Astrocyte (in vitro differentiated cells and primary cell): ENCODE data around the gene NFATC1.

Experiments used
- EZH2 ChIP-seq: IDR thresholded peaks from 2 replicates; pipeline ENCODE4 v1.6.1; 2012; ENCODE audit warnings: mild to moderate bottlenecking, low read length, inconsistent platforms; ENCODE audit not compliant: insufficient read depth
- TF ChIP-seq, protein P1 (sequence below): IDR thresholded peaks from 2 replicates; pipeline ENCODE4 v1.5.1; 2011; ENCODE audit warnings: low read depth, mild to moderate bottlenecking, inconsistent platforms, low read length, moderate library complexity; ENCODE audit not compliant: insufficient read depth

GRCh38 chr18:79494936-79495335, 99.2 kb downstream of the NFATC1 start:
- TF ChIP-seq, protein P1, sequence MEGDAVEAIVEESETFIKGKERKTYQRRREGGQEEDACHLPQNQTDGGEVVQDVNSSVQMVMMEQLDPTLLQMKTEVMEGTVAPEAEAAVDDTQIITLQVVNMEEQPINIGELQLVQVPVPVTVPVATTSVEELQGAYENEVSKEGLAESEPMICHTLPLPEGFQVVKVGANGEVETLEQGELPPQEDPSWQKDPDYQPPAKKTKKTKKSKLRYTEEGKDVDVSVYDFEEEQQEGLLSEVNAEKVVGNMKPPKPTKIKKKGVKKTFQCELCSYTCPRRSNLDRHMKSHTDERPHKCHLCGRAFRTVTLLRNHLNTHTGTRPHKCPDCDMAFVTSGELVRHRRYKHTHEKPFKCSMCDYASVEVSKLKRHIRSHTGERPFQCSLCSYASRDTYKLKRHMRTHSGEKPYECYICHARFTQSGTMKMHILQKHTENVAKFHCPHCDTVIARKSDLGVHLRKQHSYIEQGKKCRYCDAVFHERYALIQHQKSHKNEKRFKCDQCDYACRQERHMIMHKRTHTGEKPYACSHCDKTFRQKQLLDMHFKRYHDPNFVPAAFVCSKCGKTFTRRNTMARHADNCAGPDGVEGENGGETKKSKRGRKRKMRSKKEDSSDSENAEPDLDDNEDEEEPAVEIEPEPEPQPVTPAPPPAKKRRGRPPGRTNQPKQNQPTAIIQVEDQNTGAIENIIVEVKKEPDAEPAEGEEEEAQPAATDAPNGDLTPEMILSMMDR = no peak
- TF ChIP-seq EZH2 = no peak
